ENCODE measurements around the gene EXOSC10. TPM values are rescaled to one million over a fixed set of nuclear protein-coding genes. Genes with fewer than 3 reads are reported as not detected.
A peak's percentile ranks its signal among the peaks of the same experiment; 100 is the strongest.

EXOSC10 gene
- polyA plus RNA-seq, 1 donor (not counting 4 experiments of a cell fraction or from before 2014, with no cell fraction given), result 61.2 TPM

DNA sequence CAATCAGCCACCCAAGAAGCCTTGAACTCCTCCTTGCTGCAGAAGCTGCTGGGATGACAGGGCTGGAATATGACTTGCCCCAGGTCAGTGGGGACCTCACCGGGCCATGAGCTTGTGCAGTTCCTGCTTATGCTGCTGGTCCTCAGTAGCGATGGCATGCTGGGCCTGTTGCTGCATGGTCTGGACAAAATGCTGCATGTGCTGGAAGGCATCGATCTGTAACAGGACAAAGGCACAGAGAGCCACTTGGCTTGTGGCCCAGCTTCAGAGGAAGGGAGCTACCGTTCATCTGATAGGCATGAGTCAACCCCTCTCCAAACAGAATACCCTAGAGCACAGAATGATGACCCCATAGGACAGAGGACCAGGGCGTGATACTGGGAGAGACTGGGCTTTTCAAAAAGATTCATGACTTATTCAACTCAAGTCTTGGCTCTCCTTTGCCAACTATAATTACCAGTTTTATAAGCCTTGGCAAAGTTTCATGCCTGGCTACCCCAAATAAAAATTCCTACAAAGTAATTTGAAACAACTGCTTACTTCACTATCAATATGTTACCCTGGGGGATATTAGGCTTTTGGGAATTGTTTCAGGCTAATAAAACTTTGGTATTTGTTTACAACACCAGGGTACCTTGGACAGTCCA is 34.7 kb upstream of the EXOSC10 start:
- Histone ChIP-seq H3K9ac (ENCODE audit: control insufficient read depth, extremely low read depth, insufficient read depth, low read length) (no peak overlapping the region), H3K36me3 (ENCODE audit: control insufficient read depth in 2 of 2, extremely low read depth in 1 of 2, insufficient read depth in 2 of 2, low read length in 2 of 2) (peaks cover 28 to 30% of the 10 kb centered on the region in 2 experiments), H3K27me3 (ENCODE audit: control insufficient read depth, extremely low read depth, insufficient read depth, low read length) (no peaks in the 10 kb centered on the region), H4K20me1 (ENCODE audit: control insufficient read depth, extremely low read depth, insufficient read depth, low read length) (no peaks in the 10 kb centered on the region), H3K9me3 (ENCODE audit: control insufficient read depth, low read depth, low read length) (no peaks in the 10 kb centered on the region), H3K9me1 (ENCODE audit: control insufficient read depth, extremely low read depth, insufficient read depth, low read length) (peaks cover 5% of the 10 kb centered on the region), H3K4me3 (ENCODE audit: control insufficient read depth in 2 of 3, extremely low read depth in 1 of 3, insufficient read depth in 2 of 3, low read depth in 1 of 3, low read length in 3 of 3) (no peak overlapping the region), H3K27ac (ENCODE audit: control insufficient read depth, insufficient read depth, low read length) (no peak overlapping the region), H3K79me2 (ENCODE audit: control insufficient read depth, insufficient read depth, low read length) (no peaks in the 10 kb centered on the region), H3K4me1 (ENCODE audit: control insufficient read depth, extremely low read depth, insufficient read depth, low read length) (peaks cover 23% of the 10 kb centered on the region), H2AFZ (ENCODE audit: control insufficient read depth, low read length) (no peak overlapping the region), H3K4me2 (ENCODE audit: control insufficient read depth, extremely low read depth, insufficient read depth, low read depth, low read length) (peak overlapping the region; percentile 35)
- DNase-seq (ENCODE audit: low read depth, low spot score) (peak; percentile 23), FAIRE-seq (peak; percentile 90)
- TF ChIP-seq, protein P1, sequence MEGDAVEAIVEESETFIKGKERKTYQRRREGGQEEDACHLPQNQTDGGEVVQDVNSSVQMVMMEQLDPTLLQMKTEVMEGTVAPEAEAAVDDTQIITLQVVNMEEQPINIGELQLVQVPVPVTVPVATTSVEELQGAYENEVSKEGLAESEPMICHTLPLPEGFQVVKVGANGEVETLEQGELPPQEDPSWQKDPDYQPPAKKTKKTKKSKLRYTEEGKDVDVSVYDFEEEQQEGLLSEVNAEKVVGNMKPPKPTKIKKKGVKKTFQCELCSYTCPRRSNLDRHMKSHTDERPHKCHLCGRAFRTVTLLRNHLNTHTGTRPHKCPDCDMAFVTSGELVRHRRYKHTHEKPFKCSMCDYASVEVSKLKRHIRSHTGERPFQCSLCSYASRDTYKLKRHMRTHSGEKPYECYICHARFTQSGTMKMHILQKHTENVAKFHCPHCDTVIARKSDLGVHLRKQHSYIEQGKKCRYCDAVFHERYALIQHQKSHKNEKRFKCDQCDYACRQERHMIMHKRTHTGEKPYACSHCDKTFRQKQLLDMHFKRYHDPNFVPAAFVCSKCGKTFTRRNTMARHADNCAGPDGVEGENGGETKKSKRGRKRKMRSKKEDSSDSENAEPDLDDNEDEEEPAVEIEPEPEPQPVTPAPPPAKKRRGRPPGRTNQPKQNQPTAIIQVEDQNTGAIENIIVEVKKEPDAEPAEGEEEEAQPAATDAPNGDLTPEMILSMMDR (optimal IDR thresholded peaks at IDR 0.05 in 1 of 3, IDR thresholded peaks at IDR 0.05 in 1 of 3, conservative IDR thresholded peaks at IDR 0.05 in 1 of 3; ENCODE audit: extremely low read depth in 1 of 3, insufficient read depth in 2 of 3, low read length in 3 of 3), result no peak
- no peak for TF ChIP-seq EZH2 (IDR thresholded peaks at IDR 0.05; ENCODE audit: low read length)
- dilution Hi-C loops (cut with MboI; ENCODE audit: extremely low pct_ligation_motif_present, low sequenced_read_pairs), result no loop called here

DNA sequence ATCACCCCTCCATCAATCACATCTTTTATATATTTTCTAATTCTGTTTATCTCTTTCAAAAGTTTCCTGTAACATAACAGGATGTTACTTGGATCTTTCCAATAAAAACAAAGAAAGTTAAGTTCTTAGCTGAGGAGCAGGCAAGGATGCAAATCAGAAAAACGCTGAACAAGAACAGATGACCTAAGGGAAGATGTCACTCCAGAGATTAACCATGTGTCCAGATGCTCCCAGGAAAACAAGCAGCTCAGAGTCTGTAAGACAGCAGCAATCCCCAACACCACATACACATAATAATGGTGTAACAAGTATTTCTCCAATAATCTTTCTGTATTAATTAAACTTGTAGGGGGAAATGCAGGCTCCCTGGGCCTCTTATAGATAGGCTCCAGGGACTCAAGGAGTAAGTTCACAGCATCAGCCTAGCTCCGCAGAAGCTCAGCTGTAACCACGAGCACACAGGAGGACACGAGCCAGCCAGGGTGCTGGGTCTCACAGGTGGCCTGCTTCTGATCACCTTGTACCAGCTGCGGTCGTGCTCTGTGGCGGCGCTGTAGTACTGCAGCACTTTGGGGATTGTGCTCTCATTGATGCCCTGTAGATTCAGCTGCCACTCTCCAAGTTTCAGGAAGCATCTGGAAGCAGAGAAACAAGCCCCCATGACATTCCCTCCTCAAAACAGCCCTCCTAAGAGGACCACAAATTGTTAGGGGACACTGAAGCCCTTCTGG is 33.1 kb upstream of the EXOSC10 start:
- no peak for TF ChIP-seq EZH2 (IDR thresholded peaks at IDR 0.05; ENCODE audit: low read length)
- TF ChIP-seq, protein P1 (optimal IDR thresholded peaks at IDR 0.05 in 1 of 3, IDR thresholded peaks at IDR 0.05 in 1 of 3, conservative IDR thresholded peaks at IDR 0.05 in 1 of 3; ENCODE audit: extremely low read depth in 1 of 3, insufficient read depth in 2 of 3, low read length in 3 of 3), result no peak
- Histone ChIP-seq H3K4me3 (ENCODE audit: control insufficient read depth in 2 of 3, extremely low read depth in 1 of 3, insufficient read depth in 2 of 3, low read depth in 1 of 3, low read length in 3 of 3) (no peak overlapping the region), H3K36me3 (ENCODE audit: control insufficient read depth in 2 of 2, extremely low read depth in 1 of 2, insufficient read depth in 2 of 2, low read length in 2 of 2) (peaks cover 29 to 33% of the 10 kb centered on the region in 2 experiments), H2AFZ (ENCODE audit: control insufficient read depth, low read length) (no peak overlapping the region), H4K20me1 (ENCODE audit: control insufficient read depth, extremely low read depth, insufficient read depth, low read length) (no peaks in the 10 kb centered on the region), H3K9me3 (ENCODE audit: control insufficient read depth, low read depth, low read length) (no peaks in the 10 kb centered on the region), H3K9ac (ENCODE audit: control insufficient read depth, extremely low read depth, insufficient read depth, low read length) (no peak overlapping the region), H3K4me2 (ENCODE audit: control insufficient read depth, extremely low read depth, insufficient read depth, low read depth, low read length) (no peak overlapping the region), H3K79me2 (ENCODE audit: control insufficient read depth, insufficient read depth, low read length) (no peaks in the 10 kb centered on the region), H3K9me1 (ENCODE audit: control insufficient read depth, extremely low read depth, insufficient read depth, low read length) (peaks cover 3% of the 10 kb centered on the region), H3K27me3 (ENCODE audit: control insufficient read depth, extremely low read depth, insufficient read depth, low read length) (no peaks in the 10 kb centered on the region), H3K4me1 (ENCODE audit: control insufficient read depth, extremely low read depth, insufficient read depth, low read length) (peaks cover 13% of the 10 kb centered on the region), H3K27ac (ENCODE audit: control insufficient read depth, insufficient read depth, low read length) (no peak overlapping the region)
- no peak for DNase-seq (ENCODE audit: low read depth, low spot score)
- FAIRE-seq, result no peak
- dilution Hi-C loops (cut with MboI; ENCODE audit: extremely low pct_ligation_motif_present, low sequenced_read_pairs), result no loop called here

All from keratinocyte (primary cell).